H1 (cell line): ENCODE data around the gene MIB2. TPM values are rescaled to one million over a fixed set of nuclear protein-coding genes. Genes with fewer than 3 reads are reported as not detected.

ENCODE experiments used
- CTCF ChIA-PET: fragments of 300-600 bp; sonication (Branson Sonifier 250); formaldehyde crosslinking; loops from one replicate; lab custom pipeline; 2021; ENCODE audit not compliant: partially characterized antibody; lab: Charles Lee
- POLR2A ChIA-PET: fragments of 300-600 bp; sonication (Branson Sonifier 250); formaldehyde crosslinking; loops from one replicate; lab custom pipeline; 2021; ENCODE audit warnings: inconsistent platforms; ENCODE audit not compliant: partially characterized antibody; lab: Charles Lee
- DNase-seq, 2 experiments: peaks; one replicate each; pipeline versions ENCODE4 v3.0.0 to v3.0.0-alpha.2; 2010 to 2022; ENCODE audit warnings: low spot score in 2 of 2, low read depth in 1 of 2, mixed read lengths in 1 of 2
- FAIRE-seq: peaks from 2 replicates; lab custom pipeline; 2011; peaks lifted over from hg19 to GRCh38; lab: Jason Lieb, UNC
- H2AFZ ChIP-seq: 2 replicates; pipeline ENCODE4 v1.8.1; 2012; ENCODE audit warnings: low read length, inconsistent platforms
- H2AK5ac ChIP-seq: 2 replicates; pipeline ENCODE4 v1.6.1; 2013; ENCODE audit warnings: low read depth, low read length
- H2BK120ac ChIP-seq: replicated peaks from 2 replicates; pipeline ENCODE3; 2013; ENCODE audit warnings: low read depth, low read length, inconsistent platforms
- H2BK12ac ChIP-seq: 2 replicates; pipeline ENCODE4 v1.6.1; 2013; ENCODE audit warnings: low read depth, low read length
- H2BK15ac ChIP-seq: 2 replicates; pipeline ENCODE4 v1.6.1; 2013; ENCODE audit warnings: low read length
- H2BK20ac ChIP-seq: 2 replicates; pipeline ENCODE4 v1.6.1; 2013; ENCODE audit warnings: low read length
- H2BK5ac ChIP-seq: 2 replicates; pipeline ENCODE4 v1.6.1; 2013; ENCODE audit warnings: low read depth, low read length
- H3K14ac ChIP-seq: 2 replicates; pipeline ENCODE4 v1.6.1; 2013; ENCODE audit warnings: inconsistent platforms; ENCODE audit not compliant: insufficient read length
- H3K18ac ChIP-seq: 2 replicates; pipeline ENCODE4 v1.6.1; 2013; ENCODE audit warnings: low read length; ENCODE audit errors: extremely low read depth
- H3K23ac ChIP-seq: 2 replicates; pipeline ENCODE4 v1.6.1; 2013; ENCODE audit warnings: inconsistent platforms; ENCODE audit not compliant: insufficient read length
- H3K23me2 ChIP-seq: 2 replicates; pipeline ENCODE4 v1.6.1; 2013; ENCODE audit warnings: low read depth, low read length
- H3K27ac ChIP-seq: 2 replicates; pipeline ENCODE4 v1.6.1; 2011; ENCODE audit warnings: low read depth, low read length, inconsistent platforms
- H3K27me3 ChIP-seq, 4 experiments: replicated peaks in 1 of 4; 1 replicate in 1 of 4; 2 replicates in 3 of 4; pipeline versions ENCODE4 v1.6.1 to v1.8.1; 2011 to 2013; ENCODE audit warnings: low read length in 3 of 4, mild to moderate bottlenecking in 3 of 4, inconsistent platforms in 2 of 4, mixed read lengths in 2 of 4, moderate library complexity in 1 of 4; ENCODE audit not compliant: control insufficient read depth in 3 of 4, insufficient read depth in 3 of 4; ENCODE audit errors: extremely low read depth in 1 of 4
- H3K36me3 ChIP-seq, 4 experiments: 2 replicates each; pipeline versions ENCODE4 v1.6.1 to v1.8.1; 2011 to 2013; ENCODE audit warnings: mild to moderate bottlenecking in 4 of 4, low read length in 3 of 4, moderate library complexity in 2 of 4, control low read depth in 1 of 4, inconsistent platforms in 1 of 4; ENCODE audit not compliant: insufficient read depth in 4 of 4, control insufficient read depth in 2 of 4
- H3K4ac ChIP-seq: replicated peaks from 2 replicates; pipeline ENCODE3; 2013; ENCODE audit warnings: low read length, low read depth, mixed read lengths, inconsistent platforms; ENCODE audit not compliant: insufficient read length
- H3K4me1 ChIP-seq, 4 experiments: replicated peaks in 1 of 4; 1 replicate in 1 of 4; 2 replicates in 3 of 4; pipeline versions ENCODE4 v1.6.1 to v1.8.1; 2011 to 2013; ENCODE audit warnings: low read length in 3 of 4, inconsistent platforms in 2 of 4, mixed read lengths in 1 of 4; ENCODE audit not compliant: insufficient read depth in 4 of 4, control insufficient read depth in 3 of 4
- H3K4me2 ChIP-seq, 2 experiments: 2 replicates each; pipeline versions ENCODE4 v1.6.1 to v1.8.1; 2011 to 2013; ENCODE audit warnings: low read depth in 2 of 2, low read length in 2 of 2, control low read depth in 1 of 2, inconsistent platforms in 1 of 2, mild to moderate bottlenecking in 1 of 2; ENCODE audit not compliant: insufficient read depth in 1 of 2
- H3K4me3 ChIP-seq, 4 experiments: fragments of 200-600, 300-600 bp in 1 of 4; sonication (generic), shearing (Covaris generic), sonication (Bioruptor Twin) in 1 of 4; 2 replicates each; pipeline versions ENCODE4 v1.5.1 to v1.8.1; 2011 to 2016; ENCODE audit warnings: low read length in 4 of 4, low read depth in 3 of 4, control low read depth in 2 of 4, inconsistent platforms in 2 of 4, mild to moderate bottlenecking in 2 of 4, mixed read lengths in 1 of 4, moderate library complexity in 1 of 4; ENCODE audit not compliant: insufficient read depth in 2 of 4; ENCODE audit errors: extremely low read depth in 1 of 4
- H3K56ac ChIP-seq: replicated peaks from 2 replicates; pipeline ENCODE3; 2013; ENCODE audit warnings: low read depth, mild to moderate bottlenecking, mixed read lengths, low read length, inconsistent platforms; ENCODE audit not compliant: insufficient read length
- H3K79me1 ChIP-seq: 2 replicates; pipeline ENCODE4 v1.6.1; 2013; ENCODE audit warnings: low read depth, low read length, control low read depth
- H3K79me2 ChIP-seq, 2 experiments: 2 replicates each; pipeline versions ENCODE4 v1.6.1 to v1.8.1; 2012 to 2013; ENCODE audit warnings: low read length in 2 of 2, mild to moderate bottlenecking in 2 of 2, inconsistent platforms in 1 of 2; ENCODE audit not compliant: insufficient read depth in 2 of 2, control insufficient read depth in 1 of 2
- H3K9ac ChIP-seq, 4 experiments: replicated peaks in 1 of 4; 1 replicate in 1 of 4; 2 replicates in 3 of 4; pipeline versions ENCODE4 v1.6.1 to v1.8.1; 2011 to 2013; ENCODE audit warnings: low read depth in 3 of 4, low read length in 3 of 4, control low read depth in 2 of 4, mild to moderate bottlenecking in 2 of 4, moderate library complexity in 2 of 4, inconsistent platforms in 1 of 4; ENCODE audit errors: extremely low read depth in 1 of 4
- H3K9me3 ChIP-seq, 2 experiments: 2 replicates each; pipeline versions ENCODE4 v1.6.1 to v1.8.1; 2012 to 2013; ENCODE audit warnings: mild to moderate bottlenecking in 2 of 2, moderate library complexity in 2 of 2, control low read depth in 1 of 2, inconsistent platforms in 1 of 2, low read depth in 1 of 2, low read length in 1 of 2, mixed read lengths in 1 of 2; ENCODE audit not compliant: insufficient read depth in 2 of 2
- H4K20me1 ChIP-seq, 2 experiments: replicated peaks in 1 of 2; 2 replicates each; pipeline versions ENCODE3 to v1.8.1; 2011 to 2013; ENCODE audit warnings: inconsistent platforms in 2 of 2, low read length in 2 of 2, mild to moderate bottlenecking in 1 of 2; ENCODE audit not compliant: insufficient read depth in 2 of 2, control insufficient read depth in 1 of 2
- H4K5ac ChIP-seq: 2 replicates; pipeline ENCODE4 v1.6.1; 2013; ENCODE audit warnings: low read length, low read depth, mixed read lengths, inconsistent platforms; ENCODE audit not compliant: insufficient read length
- H4K8ac ChIP-seq: 2 replicates; pipeline ENCODE4 v1.8.0; 2013; ENCODE audit warnings: mild to moderate bottlenecking, moderate library complexity, low read length, inconsistent platforms; ENCODE audit not compliant: insufficient read depth; ENCODE audit errors: extremely low read depth
- H4K91ac ChIP-seq: replicated peaks from 2 replicates; pipeline ENCODE3; 2013; ENCODE audit warnings: low read length, mixed read lengths, inconsistent platforms; ENCODE audit not compliant: insufficient read length
- ATF3 ChIP-seq: IDR thresholded peaks from 2 replicates; pipeline ENCODE4 v1.6.1; 2011; ENCODE audit warnings: low read depth, mild to moderate bottlenecking, low read length; ENCODE audit not compliant: insufficient read depth
- CEBPB ChIP-seq: IDR thresholded peaks from 2 replicates; pipeline ENCODE4 v1.6.1; 2012; ENCODE audit warnings: low read depth, low read length
- CTBP2 ChIP-seq: IDR thresholded peaks from 2 replicates; pipeline ENCODE4 v1.7.0; 2011; ENCODE audit warnings: borderline replicate concordance, mild to moderate bottlenecking, moderate library complexity, mixed read lengths, low read length; ENCODE audit not compliant: insufficient read depth, insufficient read length
- HDAC2 ChIP-seq, 2 experiments: fragments of 300-600 bp in 1 of 2; sonication (generic) in 1 of 2; IDR thresholded peaks; 2 replicates each; pipeline ENCODE4 v1.6.1; 2011 to 2012; ENCODE audit warnings: low read depth in 2 of 2, low read length in 2 of 2, mild to moderate bottlenecking in 2 of 2, moderate library complexity in 2 of 2, borderline replicate concordance in 1 of 2, inconsistent platforms in 1 of 2
- KDM4A ChIP-seq: IDR thresholded peaks from one replicate; pipeline ENCODE4 v1.7.1; 2012; ENCODE audit warnings: low read depth, mild to moderate bottlenecking, moderate library complexity, low read length, inconsistent platforms; ENCODE audit not compliant: severe bottlenecking
- PHF8 ChIP-seq: fragments of 200-600 bp; sonication (generic); conservative IDR thresholded peaks from 2 replicates; pipeline ENCODE4 v1.7.1; 2012; ENCODE audit warnings: low read depth, mild to moderate bottlenecking, inconsistent platforms, low read length, moderate library complexity
- POLR2AphosphoS5 ChIP-seq: IDR thresholded peaks from 2 replicates; pipeline ENCODE4 v1.6.1; 2011; ENCODE audit warnings: low read depth, low read length
- RFX5 ChIP-seq: IDR thresholded peaks from 2 replicates; pipeline ENCODE4 v1.6.1; 2011; ENCODE audit warnings: low read depth, low read length, improper control_type of control experiment, borderline replicate concordance
- TAF7 ChIP-seq: optimal IDR thresholded peaks from 2 replicates; pipeline ENCODE3; 2011; ENCODE audit warnings: low read depth, mild to moderate bottlenecking, inconsistent platforms, low read length, moderate library complexity, borderline replicate concordance
- YY1 ChIP-seq: IDR thresholded peaks from 2 replicates; pipeline ENCODE4 v1.6.1; 2011; ENCODE audit warnings: low read depth, mild to moderate bottlenecking, low read length
- WGBS, 2 experiments: shearing (Covaris generic) in 1 of 2; methylation state at CpG; one replicate each; pipeline versions ENCODE4 v1.1.6 to v1.1.7; 2013 to 2015; ENCODE audit warnings: low lambda C conversion rate in 2 of 2, mixed read lengths in 2 of 2, inconsistent platforms in 1 of 2, low coverage in 1 of 2, missing lambda C conversion rate in 1 of 2; ENCODE audit not compliant: insufficient replicate concordance in 2 of 2, insufficient coverage in 1 of 2, insufficient read length in 1 of 2; ENCODE audit errors: extremely low coverage in 1 of 2, missing lambda C conversion rate in 1 of 2; 5-methylcytosine and 5-hydroxymethylcytosine counted together
- polyA plus RNA-seq, 7 experiments: library from polyadenylated mRNA; depleted of rRNA in 3 of 7; stranded (reverse) in 5 of 7; unstranded in 2 of 7; fragments of >200 nt in 5 of 7; fragments of 200-250 nt in 2 of 7; gene quantifications; 1 replicate in 5 of 7; 2 replicates in 1 of 7; 4 replicates in 1 of 7; pipeline versions ENCODE4 v1.2.1 to v1.2.3, GENCODE V29; 2011 to 2013; ENCODE audit warnings: missing spikeins in 2 of 7, mixed read lengths in 2 of 7
- total RNA-seq: library from RNA; stranded (reverse); fragmentation: NEBNext Ultra II Directional; extraction: Animal tissue kit (Norgen Biotek cat#: 25700); gene quantifications from 2 replicates; pipeline ENCODE4 v1.2.1, GENCODE V29; 2021

MIB2 gene
- total and polyA plus RNA-seq, 2 of the 8 experiments (the other 6 are each of a cell fraction or from before 2014, with no cell fraction given), result 32.5 to 60.0 TPM

GRCh38 chr1:1602304-1602967 is 12.9 kb upstream of the MIB2 start:
- DNase-seq, result no peak
- Histone ChIP-seq H2BK12ac (no peak overlapping the region), H3K4ac (no peak overlapping the region), H3K18ac (no peak overlapping the region), H4K8ac (no peak overlapping the region), H2BK20ac (no peak overlapping the region), H3K23ac (no peak overlapping the region), H3K9me3 (no peaks in the 10 kb centered on the region), H3K23me2 (peaks cover 16% of the 10 kb centered on the region; the same call in 1 of the 2 replicates), H4K5ac (no peak overlapping the region), H3K9ac (no peak overlapping the region), H3K4me2 (no peak overlapping the region), H3K4me1 (peaks cover 0 to 18% (median 12%) of the 10 kb centered on the region in 4 experiments; a peak in 6 of 7 replicates), H4K91ac (no peak overlapping the region), H3K4me3 (no peak overlapping the region), H3K79me1 (no peaks in the 10 kb centered on the region), H3K27ac (no peak overlapping the region), H2AFZ (no peak overlapping the region), H2BK15ac (no peak overlapping the region; the same call in 1 of the 2 replicates), H3K14ac (no peak overlapping the region), H2BK5ac (no peak overlapping the region; the same call in 1 of the 2 replicates), H3K56ac (no peak overlapping the region), H3K36me3 (no peaks in the 10 kb centered on the region), H3K27me3 (peaks cover 13 to 41% (median 34%) of the 10 kb centered on the region in 4 experiments), H4K20me1 (peaks cover 2 to 6% of the 10 kb centered on the region in 2 experiments), H3K79me2 (no peaks in the 10 kb centered on the region), H2AK5ac (no peak overlapping the region), H2BK120ac (no peak overlapping the region)
- no peak for FAIRE-seq
- 80% methylated on average over 18 of the region's 18 CpGs; no CpG with 5 or more reads in 1 of the 2 experiments for WGBS, 2 experiments
- ChIA-PET POLR2A (interaction anchor here (1.5 to 2.5 kb wide), 3 partner anchors 9 to 26 kb away, joined by 3 to 14 read pairs (median 5); partner anchors contain the start of gene MIB2), CTCF (interaction anchor here (0.8 to 2.0 kb wide), 4 partner anchors 12 to 18 kb away, joined by 3 to 8 read pairs (median 6); no protein-coding TSS in a partner anchor)
- no peak for TF ChIP-seq KDM4A
- TF ChIP-seq CTBP2, result no peak
- no peak for TF ChIP-seq ATF3
- TF ChIP-seq PHF8, result no peak
- TF ChIP-seq TAF7, result no peak
- TF ChIP-seq HDAC2 (IDR thresholded peaks at IDR 0.05; ENCODE audit: borderline replicate concordance in 1 of 2, low read depth in 2 of 2, low read length in 2 of 2), result no peak
- TF ChIP-seq RFX5, result no peak
- no peak for TF ChIP-seq POLR2AphosphoS5
- TF ChIP-seq YY1, result no peak
- TF ChIP-seq CEBPB, result no peak
